Measurements from ENCODE around the gene CPEB3. TPM values are rescaled to one million over a fixed set of nuclear protein-coding genes. Genes with fewer than 3 reads are reported as not detected.

The CPEB3 gene
- total RNA-seq, 1 donor from 2014 or later, result 2.2 TPM

DNA sequence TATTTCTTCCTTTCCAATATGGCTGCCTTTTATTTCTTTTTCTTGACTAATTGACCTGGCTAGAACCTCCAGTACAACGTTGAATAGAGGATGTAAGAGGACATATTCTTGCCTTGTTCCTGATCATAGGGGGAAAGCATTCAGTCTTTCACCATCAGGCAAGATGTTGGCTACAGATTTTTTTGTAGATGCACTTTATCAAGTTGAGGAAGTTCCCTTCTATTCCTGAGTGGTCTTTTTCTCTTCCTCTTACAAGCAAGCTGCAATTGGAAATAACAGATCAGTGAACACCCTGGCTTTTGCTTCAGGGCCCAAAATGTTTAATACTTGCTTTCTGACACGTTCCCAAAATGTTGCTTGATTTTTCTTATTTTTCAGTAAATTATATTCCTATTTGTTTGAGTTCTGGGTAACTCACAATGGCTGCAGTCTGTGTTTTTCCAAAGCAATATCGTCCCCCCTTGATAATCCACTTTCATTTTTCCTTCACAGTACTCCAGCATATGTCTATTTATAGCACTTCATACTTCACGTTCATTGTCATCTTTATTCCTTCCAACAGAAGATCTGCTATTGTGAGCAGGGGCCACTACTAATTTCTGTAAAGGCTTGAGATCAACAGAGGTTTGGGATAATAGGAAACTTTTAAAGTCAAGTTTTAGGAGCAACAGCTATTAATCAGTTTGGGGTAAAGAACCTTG lies 11.7 kb downstream of the CPEB3 start:
- H2AFZ ChIP-seq (replicated peaks), result no peak overlapping the region
- DNase-seq (ENCODE audit: low spot score), result no peak
- H3K9me3 ChIP-seq (ENCODE audit: low read depth), result no peaks in the 10 kb centered on the region
- H3K4me3 Mint-ChIP-seq, result no peak overlapping the region
- H4K20me1 ChIP-seq (ENCODE audit: low read depth), result no peaks in the 10 kb centered on the region
- H3K27ac Mint-ChIP-seq, result no peak overlapping the region
- H3K4me1 Mint-ChIP-seq, result no peaks in the 10 kb centered on the region
- H3K27me3 Mint-ChIP-seq (ENCODE audit: insufficient read depth, low read depth), result no peaks in the 10 kb centered on the region
- H3K4me1 ChIP-seq, result no peaks in the 10 kb centered on the region
- no peaks in the 10 kb centered on the region for H3K36me3 Mint-ChIP-seq
- TF ChIP-seq EZH2phosphoT487 (IDR thresholded peaks at IDR 0.05), result no peak
- TF ChIP-seq, protein P1, sequence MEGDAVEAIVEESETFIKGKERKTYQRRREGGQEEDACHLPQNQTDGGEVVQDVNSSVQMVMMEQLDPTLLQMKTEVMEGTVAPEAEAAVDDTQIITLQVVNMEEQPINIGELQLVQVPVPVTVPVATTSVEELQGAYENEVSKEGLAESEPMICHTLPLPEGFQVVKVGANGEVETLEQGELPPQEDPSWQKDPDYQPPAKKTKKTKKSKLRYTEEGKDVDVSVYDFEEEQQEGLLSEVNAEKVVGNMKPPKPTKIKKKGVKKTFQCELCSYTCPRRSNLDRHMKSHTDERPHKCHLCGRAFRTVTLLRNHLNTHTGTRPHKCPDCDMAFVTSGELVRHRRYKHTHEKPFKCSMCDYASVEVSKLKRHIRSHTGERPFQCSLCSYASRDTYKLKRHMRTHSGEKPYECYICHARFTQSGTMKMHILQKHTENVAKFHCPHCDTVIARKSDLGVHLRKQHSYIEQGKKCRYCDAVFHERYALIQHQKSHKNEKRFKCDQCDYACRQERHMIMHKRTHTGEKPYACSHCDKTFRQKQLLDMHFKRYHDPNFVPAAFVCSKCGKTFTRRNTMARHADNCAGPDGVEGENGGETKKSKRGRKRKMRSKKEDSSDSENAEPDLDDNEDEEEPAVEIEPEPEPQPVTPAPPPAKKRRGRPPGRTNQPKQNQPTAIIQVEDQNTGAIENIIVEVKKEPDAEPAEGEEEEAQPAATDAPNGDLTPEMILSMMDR (IDR thresholded peaks at IDR 0.05), result no peak
- no peak for TF ChIP-seq EZH2 (IDR thresholded peaks at IDR 0.05)
- H3K27ac ChIP-seq, result no peak overlapping the region
- no peak overlapping the region for H3K9ac ChIP-seq
- H3K4me2 ChIP-seq, result no peak overlapping the region
- no peaks in the 10 kb centered on the region for H3F3A ChIP-seq (ENCODE audit: low read depth)
- no peak overlapping the region for H3K4me3 ChIP-seq
- H3K9me3 Mint-ChIP-seq, result no peaks in the 10 kb centered on the region
- no peaks in the 10 kb centered on the region for H3K36me3 ChIP-seq
- no peaks in the 10 kb centered on the region for H3K79me2 ChIP-seq (ENCODE audit: low read depth)
- H3K27me3 ChIP-seq, result no peaks in the 10 kb centered on the region

DNA sequence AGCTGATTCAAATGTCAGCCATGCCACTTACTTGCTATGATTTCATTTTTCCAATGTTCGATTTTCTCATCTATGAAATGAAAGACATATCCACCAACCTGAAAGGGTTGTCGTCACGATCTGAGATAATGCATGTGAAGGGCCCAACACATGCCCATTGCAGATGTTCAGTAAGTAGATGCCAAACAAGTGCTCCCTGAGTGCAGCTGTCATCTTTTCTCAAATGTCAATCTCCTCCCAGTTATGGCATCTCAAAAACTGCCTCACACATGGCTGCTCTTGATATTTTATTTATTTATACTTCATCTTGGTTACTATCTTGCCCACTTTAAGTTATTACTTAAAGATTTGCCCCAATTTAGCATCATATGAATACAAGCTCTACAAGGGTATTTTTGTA lies 16.8 kb downstream of the CPEB3 start:
- H3K4me3 Mint-ChIP-seq, result no peak overlapping the region
- no peak overlapping the region for H3K9ac ChIP-seq
- H3K27me3 Mint-ChIP-seq (ENCODE audit: insufficient read depth, low read depth), result no peaks in the 10 kb centered on the region
- no peak overlapping the region for H2AFZ ChIP-seq (replicated peaks)
- H3K9me3 ChIP-seq (ENCODE audit: low read depth), result no peaks in the 10 kb centered on the region
- no peak overlapping the region for H3K27ac Mint-ChIP-seq
- no peaks in the 10 kb centered on the region for H3K36me3 ChIP-seq
- H3K4me1 Mint-ChIP-seq, result no peaks in the 10 kb centered on the region
- TF ChIP-seq, protein P1 (IDR thresholded peaks at IDR 0.05), result no peak
- TF ChIP-seq EZH2phosphoT487 (IDR thresholded peaks at IDR 0.05) (no peak), EZH2 (IDR thresholded peaks at IDR 0.05) (no peak)
- no peaks in the 10 kb centered on the region for H3K4me1 ChIP-seq
- no peak for DNase-seq (ENCODE audit: low spot score)
- no peaks in the 10 kb centered on the region for H3K9me3 Mint-ChIP-seq
- no peaks in the 10 kb centered on the region for H3F3A ChIP-seq (ENCODE audit: low read depth)
- no peaks in the 10 kb centered on the region for H3K27me3 ChIP-seq
- no peak overlapping the region for H3K4me2 ChIP-seq
- no peak overlapping the region for H3K4me3 ChIP-seq
- no peak overlapping the region for H3K27ac ChIP-seq
- no peaks in the 10 kb centered on the region for H4K20me1 ChIP-seq (ENCODE audit: low read depth)
- no peaks in the 10 kb centered on the region for H3K36me3 Mint-ChIP-seq
- H3K79me2 ChIP-seq (ENCODE audit: low read depth), result no peaks in the 10 kb centered on the region

DNA sequence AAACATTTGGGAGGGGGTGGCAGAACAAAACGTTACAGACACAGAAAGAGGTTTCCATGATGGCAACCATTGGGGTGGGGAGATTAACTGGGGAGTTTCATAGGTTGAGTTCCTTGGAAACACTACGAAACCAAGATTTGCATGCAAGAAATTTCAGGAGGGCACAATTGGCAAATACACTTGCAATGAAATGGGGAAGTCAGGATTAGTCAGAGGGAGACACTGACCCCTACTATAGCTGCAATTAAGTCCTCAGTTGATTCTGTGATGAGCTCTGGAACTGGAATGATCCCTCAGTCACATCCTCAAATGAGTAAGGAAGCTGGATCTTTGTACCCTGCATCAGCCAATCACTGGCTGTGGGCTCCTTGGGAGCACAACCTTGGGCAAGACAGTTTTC lies 22.1 kb downstream of the CPEB3 start:
- Histone ChIP-seq H3K27ac (no peak overlapping the region), H2AFZ (replicated peaks) (no peak overlapping the region), H3K79me2 (ENCODE audit: low read depth) (no peaks in the 10 kb centered on the region), H3K36me3 (no peaks in the 10 kb centered on the region), H4K20me1 (ENCODE audit: low read depth) (no peaks in the 10 kb centered on the region), H3K9ac (no peak overlapping the region), H3K4me3 (no peak overlapping the region), H3K27me3 (no peaks in the 10 kb centered on the region), H3K9me3 (ENCODE audit: low read depth) (no peaks in the 10 kb centered on the region), H3K4me1 (no peaks in the 10 kb centered on the region), H3F3A (ENCODE audit: low read depth) (no peaks in the 10 kb centered on the region), H3K4me2 (no peak overlapping the region)
- TF ChIP-seq EZH2 (IDR thresholded peaks at IDR 0.05), result no peak
- TF ChIP-seq, protein P1 (IDR thresholded peaks at IDR 0.05), result no peak
- no peak for TF ChIP-seq EZH2phosphoT487 (IDR thresholded peaks at IDR 0.05)
- Mint-ChIP-seq H3K27ac (no peak overlapping the region), H3K4me1 (no peaks in the 10 kb centered on the region), H3K36me3 (no peaks in the 10 kb centered on the region), H3K27me3 (ENCODE audit: insufficient read depth, low read depth) (peaks cover 2% of the 10 kb centered on the region), H3K9me3 (no peaks in the 10 kb centered on the region), H3K4me3 (no peak overlapping the region)
- no peak for DNase-seq (ENCODE audit: low spot score)

All from neural progenitor cell (in vitro differentiated cells).